ENCODE measurements around the gene LPAR6.
"Not testable (repeated sequence)": the region's sequence is repeated elsewhere in the genome, so short reads cannot be mapped to it uniquely, and the experiment has no call there.

LPAR6 gene

GRCh38 chr13:48456546-48456945, 43.6 kb upstream of the LPAR6 start:
- ATAC-seq = no peak
- TF ChIP-seq ZNF8 (CRISPR knock-in tag; IDR thresholded peaks at IDR 0.05) (no peak), TOX (CRISPR knock-in tag; IDR thresholded peaks at IDR 0.05; ENCODE audit: borderline replicate concordance) (no peak), ZFP3 (CRISPR knock-in tag; IDR thresholded peaks at IDR 0.05) (no peak), PPARA (CRISPR knock-in tag; IDR thresholded peaks at IDR 0.05; ENCODE audit: borderline replicate concordance) (no peak), TCF4 (CRISPR knock-in tag; IDR thresholded peaks at IDR 0.05; ENCODE audit: borderline replicate concordance) (no peak), ISL1 (CRISPR knock-in tag; IDR thresholded peaks at IDR 0.05) (no peak), CSDC2 (CRISPR knock-in tag; IDR thresholded peaks at IDR 0.05) (no peak), SNAI2 (CRISPR knock-in tag; IDR thresholded peaks at IDR 0.05) (no peak), ZFP30 (CRISPR knock-in tag; IDR thresholded peaks at IDR 0.05) (no peak), GLIS3 (CRISPR knock-in tag; IDR thresholded peaks at IDR 0.05) (no peak), ESRRG (CRISPR knock-in tag; IDR thresholded peaks at IDR 0.05) (no peak), ZC3H10 (CRISPR knock-in tag; IDR thresholded peaks at IDR 0.05) (no peak), BACH2 (CRISPR knock-in tag; IDR thresholded peaks at IDR 0.05; ENCODE audit: borderline replicate concordance) (no peak), ZNF70 (CRISPR knock-in tag; IDR thresholded peaks at IDR 0.05) (no peak)
- TF ChIP-seq, protein P1, sequence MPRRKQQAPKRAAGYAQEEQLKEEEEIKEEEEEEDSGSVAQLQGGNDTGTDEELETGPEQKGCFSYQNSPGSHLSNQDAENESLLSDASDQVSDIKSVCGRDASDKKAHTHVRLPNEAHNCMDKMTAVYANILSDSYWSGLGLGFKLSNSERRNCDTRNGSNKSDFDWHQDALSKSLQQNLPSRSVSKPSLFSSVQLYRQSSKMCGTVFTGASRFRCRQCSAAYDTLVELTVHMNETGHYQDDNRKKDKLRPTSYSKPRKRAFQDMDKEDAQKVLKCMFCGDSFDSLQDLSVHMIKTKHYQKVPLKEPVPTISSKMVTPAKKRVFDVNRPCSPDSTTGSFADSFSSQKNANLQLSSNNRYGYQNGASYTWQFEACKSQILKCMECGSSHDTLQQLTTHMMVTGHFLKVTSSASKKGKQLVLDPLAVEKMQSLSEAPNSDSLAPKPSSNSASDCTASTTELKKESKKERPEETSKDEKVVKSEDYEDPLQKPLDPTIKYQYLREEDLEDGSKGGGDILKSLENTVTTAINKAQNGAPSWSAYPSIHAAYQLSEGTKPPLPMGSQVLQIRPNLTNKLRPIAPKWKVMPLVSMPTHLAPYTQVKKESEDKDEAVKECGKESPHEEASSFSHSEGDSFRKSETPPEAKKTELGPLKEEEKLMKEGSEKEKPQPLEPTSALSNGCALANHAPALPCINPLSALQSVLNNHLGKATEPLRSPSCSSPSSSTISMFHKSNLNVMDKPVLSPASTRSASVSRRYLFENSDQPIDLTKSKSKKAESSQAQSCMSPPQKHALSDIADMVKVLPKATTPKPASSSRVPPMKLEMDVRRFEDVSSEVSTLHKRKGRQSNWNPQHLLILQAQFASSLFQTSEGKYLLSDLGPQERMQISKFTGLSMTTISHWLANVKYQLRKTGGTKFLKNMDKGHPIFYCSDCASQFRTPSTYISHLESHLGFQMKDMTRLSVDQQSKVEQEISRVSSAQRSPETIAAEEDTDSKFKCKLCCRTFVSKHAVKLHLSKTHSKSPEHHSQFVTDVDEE (CRISPR knock-in tag; IDR thresholded peaks at IDR 0.05) = no peak
- TF ChIP-seq, protein P2, sequence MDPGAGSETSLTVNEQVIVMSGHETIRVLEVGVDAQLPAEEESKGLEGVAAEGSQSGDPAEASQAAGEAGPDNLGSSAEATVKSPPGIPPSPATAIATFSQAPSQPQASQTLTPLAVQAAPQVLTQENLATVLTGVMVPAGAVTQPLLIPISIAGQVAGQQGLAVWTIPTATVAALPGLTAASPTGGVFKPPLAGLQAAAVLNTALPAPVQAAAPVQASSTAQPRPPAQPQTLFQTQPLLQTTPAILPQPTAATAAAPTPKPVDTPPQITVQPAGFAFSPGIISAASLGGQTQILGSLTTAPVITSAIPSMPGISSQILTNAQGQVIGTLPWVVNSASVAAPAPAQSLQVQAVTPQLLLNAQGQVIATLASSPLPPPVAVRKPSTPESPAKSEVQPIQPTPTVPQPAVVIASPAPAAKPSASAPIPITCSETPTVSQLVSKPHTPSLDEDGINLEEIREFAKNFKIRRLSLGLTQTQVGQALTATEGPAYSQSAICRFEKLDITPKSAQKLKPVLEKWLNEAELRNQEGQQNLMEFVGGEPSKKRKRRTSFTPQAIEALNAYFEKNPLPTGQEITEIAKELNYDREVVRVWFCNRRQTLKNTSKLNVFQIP (CRISPR knock-in tag; IDR thresholded peaks at IDR 0.05; ENCODE audit: borderline replicate concordance, low read depth) = no peak
- TF ChIP-seq, protein P3, sequence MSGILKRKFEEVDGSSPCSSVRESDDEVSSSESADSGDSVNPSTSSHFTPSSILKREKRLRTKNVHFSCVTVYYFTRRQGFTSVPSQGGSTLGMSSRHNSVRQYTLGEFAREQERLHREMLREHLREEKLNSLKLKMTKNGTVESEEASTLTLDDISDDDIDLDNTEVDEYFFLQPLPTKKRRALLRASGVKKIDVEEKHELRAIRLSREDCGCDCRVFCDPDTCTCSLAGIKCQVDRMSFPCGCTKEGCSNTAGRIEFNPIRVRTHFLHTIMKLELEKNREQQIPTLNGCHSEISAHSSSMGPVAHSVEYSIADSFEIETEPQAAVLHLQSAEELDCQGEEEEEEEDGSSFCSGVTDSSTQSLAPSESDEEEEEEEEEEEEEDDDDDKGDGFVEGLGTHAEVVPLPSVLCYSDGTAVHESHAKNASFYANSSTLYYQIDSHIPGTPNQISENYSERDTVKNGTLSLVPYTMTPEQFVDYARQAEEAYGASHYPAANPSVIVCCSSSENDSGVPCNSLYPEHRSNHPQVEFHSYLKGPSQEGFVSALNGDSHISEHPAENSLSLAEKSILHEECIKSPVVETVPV (CRISPR knock-in tag; IDR thresholded peaks at IDR 0.05) = no peak

GRCh38 chr13:48451196-48451595, 38.3 kb upstream of the LPAR6 start:
- not testable (repeated sequence) for ATAC-seq

DNA sequence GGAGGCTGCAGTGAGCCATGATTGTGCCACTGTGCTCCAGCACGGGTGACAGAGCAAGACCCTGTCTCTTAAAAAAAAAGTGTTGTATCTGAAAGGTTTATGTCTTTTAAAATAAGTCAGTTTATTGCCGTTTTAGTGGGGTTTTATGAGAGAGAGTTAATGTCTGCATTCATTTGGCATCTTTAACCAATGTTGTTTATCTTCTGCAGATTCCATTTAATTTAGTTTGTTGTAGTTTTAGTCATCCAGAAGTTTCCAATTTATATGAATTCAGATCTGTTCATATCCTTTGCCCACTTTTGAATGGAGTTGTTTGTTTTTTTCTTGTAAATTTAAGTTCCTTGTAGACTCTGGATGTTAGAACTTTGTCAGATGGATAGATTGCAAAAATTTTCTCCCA, 36.7 kb upstream of the LPAR6 start:
- TF ChIP-seq CREB5 (CRISPR knock-in tag; IDR thresholded peaks at IDR 0.05; ENCODE audit: low read depth) (no peak), OSR1 (CRISPR knock-in tag; IDR thresholded peaks at IDR 0.05) (no peak), ZNF565 (CRISPR knock-in tag; conservative IDR thresholded peaks at IDR 0.05; ENCODE audit: low read depth) (no peak), ZFP3 (CRISPR knock-in tag; IDR thresholded peaks at IDR 0.05) (no peak), SNAI2 (CRISPR knock-in tag; IDR thresholded peaks at IDR 0.05) (no peak), ZC3H10 (CRISPR knock-in tag; IDR thresholded peaks at IDR 0.05) (no peak)
- TF ChIP-seq, protein P2 (CRISPR knock-in tag; IDR thresholded peaks at IDR 0.05; ENCODE audit: borderline replicate concordance, low read depth) = no peak
- ATAC-seq = no peak

DNA sequence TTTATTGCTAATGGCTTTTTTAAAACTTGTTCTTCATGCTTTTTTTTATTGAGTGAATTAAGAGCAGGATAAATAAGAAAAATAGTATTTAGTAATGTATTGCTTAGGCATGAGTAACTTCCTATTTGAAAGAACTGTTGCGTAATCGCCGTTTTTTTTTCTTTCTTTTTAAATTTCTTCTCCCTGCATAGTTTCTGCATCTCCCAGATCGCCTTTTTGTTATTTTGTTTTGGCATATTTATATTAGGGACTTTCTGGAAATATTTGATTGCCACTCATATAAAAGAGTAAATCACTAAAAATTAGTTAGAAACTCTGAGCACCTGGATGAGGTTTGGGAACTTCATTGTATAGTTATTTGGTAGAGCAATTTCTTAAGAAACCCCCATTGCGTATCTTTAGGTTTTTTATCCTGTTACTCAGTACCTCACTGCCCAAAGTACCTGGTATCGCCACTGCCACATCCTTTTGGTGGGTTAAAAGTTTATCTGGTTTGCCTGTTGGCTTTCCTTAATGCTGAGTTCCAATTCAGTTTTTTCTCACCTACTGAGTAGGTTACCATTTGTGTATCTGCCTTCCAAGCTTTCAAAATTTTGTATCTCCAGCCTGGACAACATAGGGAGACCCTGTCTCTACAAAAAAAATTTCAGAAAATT, 36.2 kb upstream of the LPAR6 start:
- ATAC-seq = no peak
- TF ChIP-seq ZFP3 (CRISPR knock-in tag; IDR thresholded peaks at IDR 0.05) (no peak), OSR1 (CRISPR knock-in tag; IDR thresholded peaks at IDR 0.05) (no peak), ZNF565 (CRISPR knock-in tag; conservative IDR thresholded peaks at IDR 0.05; ENCODE audit: low read depth) (no peak), CSDC2 (CRISPR knock-in tag; IDR thresholded peaks at IDR 0.05) (no peak), GLIS3 (CRISPR knock-in tag; IDR thresholded peaks at IDR 0.05) (no peak), CREB5 (CRISPR knock-in tag; IDR thresholded peaks at IDR 0.05; ENCODE audit: low read depth) (no peak), RARB (CRISPR knock-in tag; IDR thresholded peaks at IDR 0.05) (no peak), ISL1 (CRISPR knock-in tag; IDR thresholded peaks at IDR 0.05) (no peak)
- TF ChIP-seq, protein P2 (CRISPR knock-in tag; IDR thresholded peaks at IDR 0.05; ENCODE audit: borderline replicate concordance, low read depth) = no peak
